ENCODE results near the gene NSUN3.

DNA sequence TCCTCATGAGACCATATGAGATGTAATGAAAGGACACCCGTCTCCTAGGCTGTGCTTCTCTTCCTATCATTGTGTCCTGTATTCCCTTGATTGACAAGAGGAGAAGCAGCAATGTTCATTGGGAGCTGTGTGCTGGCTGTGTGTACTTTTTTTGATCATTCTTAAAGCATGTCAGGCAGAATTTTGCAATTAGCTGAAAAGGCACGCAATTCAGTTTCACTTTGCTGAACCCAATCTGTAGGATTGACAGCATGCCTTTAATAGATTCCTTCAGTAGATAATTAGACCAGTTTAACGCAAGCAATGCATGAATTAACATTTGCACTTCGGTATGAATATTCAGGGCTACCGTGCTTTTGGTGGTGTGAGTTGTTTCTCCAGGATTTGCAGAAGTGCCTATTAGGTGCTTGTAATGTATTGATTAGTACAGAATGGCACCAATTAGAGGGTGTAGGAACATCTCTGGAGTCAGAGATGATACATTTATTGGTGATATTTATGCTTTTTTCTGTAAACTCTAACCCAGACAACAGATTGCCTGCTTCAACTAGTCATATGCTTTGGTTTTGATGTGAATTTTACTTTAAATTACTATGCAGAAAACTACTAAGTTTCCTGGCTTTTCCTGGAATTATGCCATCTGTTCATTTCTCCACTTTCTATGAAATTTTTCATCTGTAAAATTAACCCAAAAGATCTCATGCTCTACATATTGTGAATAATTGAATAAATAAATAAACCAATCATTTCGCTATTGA lies 114.3 kb downstream of the NSUN3 start:
- TF ChIP-seq, protein P1, sequence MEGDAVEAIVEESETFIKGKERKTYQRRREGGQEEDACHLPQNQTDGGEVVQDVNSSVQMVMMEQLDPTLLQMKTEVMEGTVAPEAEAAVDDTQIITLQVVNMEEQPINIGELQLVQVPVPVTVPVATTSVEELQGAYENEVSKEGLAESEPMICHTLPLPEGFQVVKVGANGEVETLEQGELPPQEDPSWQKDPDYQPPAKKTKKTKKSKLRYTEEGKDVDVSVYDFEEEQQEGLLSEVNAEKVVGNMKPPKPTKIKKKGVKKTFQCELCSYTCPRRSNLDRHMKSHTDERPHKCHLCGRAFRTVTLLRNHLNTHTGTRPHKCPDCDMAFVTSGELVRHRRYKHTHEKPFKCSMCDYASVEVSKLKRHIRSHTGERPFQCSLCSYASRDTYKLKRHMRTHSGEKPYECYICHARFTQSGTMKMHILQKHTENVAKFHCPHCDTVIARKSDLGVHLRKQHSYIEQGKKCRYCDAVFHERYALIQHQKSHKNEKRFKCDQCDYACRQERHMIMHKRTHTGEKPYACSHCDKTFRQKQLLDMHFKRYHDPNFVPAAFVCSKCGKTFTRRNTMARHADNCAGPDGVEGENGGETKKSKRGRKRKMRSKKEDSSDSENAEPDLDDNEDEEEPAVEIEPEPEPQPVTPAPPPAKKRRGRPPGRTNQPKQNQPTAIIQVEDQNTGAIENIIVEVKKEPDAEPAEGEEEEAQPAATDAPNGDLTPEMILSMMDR (IDR thresholded peaks at IDR 0.05) = no peak
- no peak for TF ChIP-seq EZH2 (IDR thresholded peaks at IDR 0.05; ENCODE audit: borderline replicate concordance, insufficient read depth, low read depth, low read length, poor library complexity, severe bottlenecking)
